GM23338 (cell line): ENCODE measurements around the gene BOK. TPM values are rescaled to one million over a fixed set of nuclear protein-coding genes. Genes with fewer than 3 reads are reported as not detected.

Experiments
- ATAC-seq: fragments of 200-7000 bp; cut with Tn5 transposase; 3 replicates; pipeline ENCODE4 v1.9.1; 2020
- DNase-seq: peaks from one replicate; pipeline ENCODE4 v3.0.0-alpha.2; 2015; ENCODE audit warnings: low spot score
- H2AFZ ChIP-seq: fragments of 200-600 bp; sonication (generic); 2 replicates; pipeline ENCODE4 v1.8.0; 2016; ENCODE audit warnings: antibody characterized with exemption, mild to moderate bottlenecking, moderate library complexity
- H3F3A ChIP-seq: fragments of 200-600 bp; sonication (generic); replicated peaks from 2 replicates; pipeline ENCODE4 v1.8.0; 2017; ENCODE audit warnings: antibody characterized with exemption, mixed run types, low read depth
- H3K27ac ChIP-seq: fragments of 200-600 bp; sonication (generic); 2 replicates; pipeline ENCODE4 v1.6.1; 2016; ENCODE audit warnings: low read depth
- H3K27me3 ChIP-seq: fragments of 200-600 bp; sonication (generic); 2 replicates; pipeline ENCODE4 v1.8.0; 2016; ENCODE audit warnings: mild to moderate bottlenecking, mixed run types, moderate library complexity; ENCODE audit not compliant: insufficient read depth
- H3K36me3 ChIP-seq: fragments of 200-600 bp; sonication (generic); 2 replicates; pipeline ENCODE4 v1.8.0; 2016; ENCODE audit warnings: mild to moderate bottlenecking; ENCODE audit not compliant: insufficient read depth
- H3K4me1 ChIP-seq: fragments of 200-600 bp; sonication (generic); 2 replicates; pipeline ENCODE4 v1.8.0; 2016; ENCODE audit warnings: mild to moderate bottlenecking, moderate library complexity; ENCODE audit not compliant: insufficient read depth
- H3K4me2 ChIP-seq: fragments of 200-600 bp; sonication (generic); 2 replicates; pipeline ENCODE4 v1.7.1; 2017; ENCODE audit warnings: mixed run types
- H3K4me3 ChIP-seq: fragments of 200-600 bp; sonication (generic); 2 replicates; pipeline ENCODE4 v1.6.1; 2016; ENCODE audit warnings: mixed run types
- H3K79me2 ChIP-seq: fragments of 200-600 bp; sonication (generic); replicated peaks from 2 replicates; pipeline ENCODE4 v1.8.0; 2017; ENCODE audit warnings: mild to moderate bottlenecking; ENCODE audit not compliant: insufficient read depth
- H3K9me2 ChIP-seq: fragments of 200-600 bp; sonication (generic); 2 replicates; pipeline ENCODE4 v1.8.0; 2017; ENCODE audit not compliant: insufficient read depth
- H4K20me1 ChIP-seq: fragments of 200-600 bp; sonication (generic); replicated peaks from 2 replicates; pipeline ENCODE4 v1.8.0; 2017; ENCODE audit warnings: mild to moderate bottlenecking; ENCODE audit not compliant: insufficient read depth
- H3K27ac Mint-ChIP-seq: 2 replicates; pipeline ENCODE4 v1.8.0; 2020; ENCODE audit warnings: inconsistent platforms, mild to moderate bottlenecking, moderate library complexity, mixed read lengths
- H3K27me3 Mint-ChIP-seq: 3 replicates; pipeline ENCODE4 v1.8.0; 2022; ENCODE audit warnings: low read depth, mild to moderate bottlenecking, moderate library complexity, mixed read lengths, inconsistent platforms; ENCODE audit not compliant: insufficient read depth, poor library complexity
- H3K36me3 Mint-ChIP-seq: 3 replicates; pipeline ENCODE4 v1.8.0; 2021; ENCODE audit warnings: low read depth, mild to moderate bottlenecking, inconsistent platforms, moderate library complexity, mixed read lengths
- H3K4me1 Mint-ChIP-seq: 3 replicates; pipeline ENCODE4 v1.8.0; 2020; ENCODE audit warnings: mild to moderate bottlenecking, inconsistent platforms, mixed read lengths
- H3K4me3 Mint-ChIP-seq: 3 replicates; pipeline ENCODE4 v1.8.0; 2021; ENCODE audit warnings: moderate library complexity, mild to moderate bottlenecking, inconsistent platforms, mixed read lengths
- H3K9me3 Mint-ChIP-seq: 3 replicates; pipeline ENCODE4 v1.8.0; 2020; ENCODE audit warnings: moderate library complexity, mild to moderate bottlenecking, inconsistent platforms, mixed read lengths
- CREB1 ChIP-seq: fragments of 250-450 bp; sonication (Bioruptor Pico); IDR thresholded peaks from 2 replicates; pipeline ENCODE4 v1.5.0; 2020; ENCODE audit warnings: low read depth, mild to moderate bottlenecking, moderate library complexity
- ETS1 ChIP-seq: IDR thresholded peaks from 2 replicates; pipeline ENCODE4 v1.6.1; 2016; ENCODE audit warnings: antibody characterized with exemption
- EZH2 ChIP-seq: fragments of 200-600 bp; sonication (generic); IDR thresholded peaks from one replicate; pipeline ENCODE4 v1.8.0; 2017; ENCODE audit warnings: antibody characterized with exemption, mild to moderate bottlenecking, low read depth; ENCODE audit not compliant: unreplicated experiment
- EZH2phosphoT487 ChIP-seq: fragments of 200-600 bp; sonication (generic); IDR thresholded peaks from one replicate; pipeline ENCODE4 v1.8.1; 2018; ENCODE audit warnings: antibody characterized with exemption; ENCODE audit not compliant: unreplicated experiment
- JUNB ChIP-seq: IDR thresholded peaks from one replicate; pipeline ENCODE4 v1.6.1; 2016; ENCODE audit warnings: antibody characterized with exemption; ENCODE audit not compliant: unreplicated experiment
- NANOG ChIP-seq: IDR thresholded peaks from 2 replicates; pipeline ENCODE4 v1.6.1; 2016; ENCODE audit warnings: antibody characterized with exemption, borderline replicate concordance
- POLR2AphosphoS5 ChIP-seq: IDR thresholded peaks from 2 replicates; pipeline ENCODE4 v1.6.1; 2016; ENCODE audit warnings: antibody characterized with exemption, low read depth
- REST ChIP-seq: IDR thresholded peaks from one replicate; pipeline ENCODE4 v1.6.1; 2018; ENCODE audit warnings: antibody characterized with exemption; ENCODE audit not compliant: unreplicated experiment
- STAT1 ChIP-seq: IDR thresholded peaks from one replicate; pipeline ENCODE4 v1.6.1; 2016; ENCODE audit warnings: antibody characterized with exemption; ENCODE audit not compliant: unreplicated experiment
- ZNF114 ChIP-seq: fragments of 250-450 bp; sonication (Bioruptor Pico); IDR thresholded peaks from 2 replicates; pipeline ENCODE4 v1.5.0; 2020; ENCODE audit warnings: mild to moderate bottlenecking, moderate library complexity
- ZNF331 ChIP-seq: fragments of 250-450 bp; sonication (Bioruptor Pico); IDR thresholded peaks from 2 replicates; pipeline ENCODE4 v1.5.0; 2020; ENCODE audit warnings: low read depth, mild to moderate bottlenecking, moderate library complexity
- ZNF462 ChIP-seq: fragments of 250-450 bp; sonication (Bioruptor Pico); IDR thresholded peaks from 2 replicates; pipeline ENCODE4 v1.5.0; 2020; ENCODE audit warnings: mild to moderate bottlenecking, moderate library complexity
- polyA plus RNA-seq: library from polyadenylated mRNA; unstranded; fragments of >200 nt; fragmentation: Nextera tagmentation; extraction: Ambion mirVana; gene quantifications from 2 replicates; pipeline ENCODE4 v1.2.1, GENCODE V29; 2016
- total RNA-seq: library from RNA; depleted of rRNA; stranded (reverse); fragments of >200 nt; shearing (Covaris generic); gene quantifications from 2 replicates; pipeline ENCODE4 v1.2.3, GENCODE V29; 2014
- TF ChIP-seq, protein P1 (sequence below), 2 experiments: fragments of 200-600 bp in 1 of 2; sonication (generic) in 1 of 2; conservative IDR thresholded peaks; 2 replicates each; pipeline versions ENCODE4 v1.5.1 to v1.6.1; 2016 to 2017; ENCODE audit warnings: antibody characterized with exemption in 2 of 2, low read depth in 2 of 2, mild to moderate bottlenecking in 2 of 2, moderate library complexity in 1 of 2

The BOK gene
- total and polyA plus RNA-seq, 2 experiments from 2014 or later, result 13.5 to 36.7 TPM

- Histone ChIP-seq H2AFZ (no peak overlapping the region), H3K4me1 (no peaks in the 10 kb centered on the region), H3K79me2 (peaks cover 52% of the 10 kb centered on the region), H3K27me3 (no peaks in the 10 kb centered on the region), H3K9me2 (no peaks in the 10 kb centered on the region), H3K27ac (peak overlapping the region; percentile 90; the same call in 1 of the 2 replicates), H3K4me2 (peak overlapping the region; percentile 87), H3F3A (0 out of 2 replicates have a peak, but pooled peaks cover 5% of the 10 kb centered on the region), H3K4me3 (peak overlapping the region; percentile 71), H3K36me3 (no peaks in the 10 kb centered on the region), H4K20me1 (no peaks in the 10 kb centered on the region; the same call in 1 of the 2 replicates)
- DNase-seq (no peak), ATAC-seq (no peak)
- H3K36me3 Mint-ChIP-seq, result peaks cover 6% of the 10 kb centered on the region; the same call in 1 of the 3 replicates
- peaks cover 9% of the 10 kb centered on the region for H3K27me3 Mint-ChIP-seq
- peak overlapping the region; percentile 74 for H3K4me3 Mint-ChIP-seq
- H3K27ac Mint-ChIP-seq, result peak overlapping the region; percentile 88
- peaks cover 18% of the 10 kb centered on the region for H3K4me1 Mint-ChIP-seq
- TF ChIP-seq JUNB (no peak), NANOG (no peak), ZNF114 (CRISPR knock-in tag) (no peak), REST (no peak), STAT1 (no peak), EZH2phosphoT487 (no peak), ETS1 (no peak), CREB1 (CRISPR knock-in tag) (no peak), ZNF331 (CRISPR knock-in tag) (no peak), EZH2 (no peak), ZNF462 (CRISPR knock-in tag) (no peak), POLR2AphosphoS5 (no peak)
- TF ChIP-seq, protein P1, sequence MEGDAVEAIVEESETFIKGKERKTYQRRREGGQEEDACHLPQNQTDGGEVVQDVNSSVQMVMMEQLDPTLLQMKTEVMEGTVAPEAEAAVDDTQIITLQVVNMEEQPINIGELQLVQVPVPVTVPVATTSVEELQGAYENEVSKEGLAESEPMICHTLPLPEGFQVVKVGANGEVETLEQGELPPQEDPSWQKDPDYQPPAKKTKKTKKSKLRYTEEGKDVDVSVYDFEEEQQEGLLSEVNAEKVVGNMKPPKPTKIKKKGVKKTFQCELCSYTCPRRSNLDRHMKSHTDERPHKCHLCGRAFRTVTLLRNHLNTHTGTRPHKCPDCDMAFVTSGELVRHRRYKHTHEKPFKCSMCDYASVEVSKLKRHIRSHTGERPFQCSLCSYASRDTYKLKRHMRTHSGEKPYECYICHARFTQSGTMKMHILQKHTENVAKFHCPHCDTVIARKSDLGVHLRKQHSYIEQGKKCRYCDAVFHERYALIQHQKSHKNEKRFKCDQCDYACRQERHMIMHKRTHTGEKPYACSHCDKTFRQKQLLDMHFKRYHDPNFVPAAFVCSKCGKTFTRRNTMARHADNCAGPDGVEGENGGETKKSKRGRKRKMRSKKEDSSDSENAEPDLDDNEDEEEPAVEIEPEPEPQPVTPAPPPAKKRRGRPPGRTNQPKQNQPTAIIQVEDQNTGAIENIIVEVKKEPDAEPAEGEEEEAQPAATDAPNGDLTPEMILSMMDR (conservative IDR thresholded peaks at IDR 0.05; ENCODE audit: low read depth in 2 of 2), result no peak
- peaks cover 2% of the 10 kb centered on the region; the same call in 1 of the 3 replicates for H3K9me3 Mint-ChIP-seq
These were observed 52.5 kb downstream of the BOK start for GRCh38 chr2:241611062-241611461.
